ENCODE results near the gene FAHD2A. TPM values are rescaled to one million over a fixed set of nuclear protein-coding genes. Genes with fewer than 3 reads are reported as not detected.

The FAHD2A gene
- total and polyA plus RNA-seq, 2 donors (not counting 3 experiments of a cell fraction or from before 2014, with no cell fraction given) = 33.1 to 37.0 TPM

- intact Hi-C loops (cut with micrococcal nuclease) = no loop called here
- H3K4me2 ChIP-seq (ENCODE audit: insufficient read depth, low read length) = no peak overlapping the region
- FAIRE-seq (no peak), DNase-seq (ENCODE audit: low read depth, low spot score) (no peak)
- ChIA-PET POLR2A (no interaction called here), CTCF (interaction anchor here (0.8 kb wide), 1 partner anchor 14 kb away, joined by 3 read pairs; no protein-coding TSS in a partner anchor)
- no peaks in the 10 kb centered on the region for H3K9me3 ChIP-seq (replicated peaks; ENCODE audit: control insufficient read depth, insufficient read depth, low read length)
- no TSS peak for BruUV-seq (replicated peaks)
- H3K27me3 ChIP-seq (ENCODE audit: control insufficient read depth in 2 of 2, insufficient read depth in 2 of 2, low read length in 2 of 2) = no peaks in the 10 kb centered on the region
- H3K9ac ChIP-seq (replicated peaks; ENCODE audit: extremely low read depth, insufficient read depth, low read length) = no peak overlapping the region
- H2AFZ ChIP-seq (ENCODE audit: low read depth, low read length) = no peak overlapping the region
- TF ChIP-seq FOS (IDR thresholded peaks at IDR 0.05; ENCODE audit: borderline replicate concordance, insufficient read depth, low read length) = no peak
- no peak for TF ChIP-seq GATA2 (IDR thresholded peaks at IDR 0.05; ENCODE audit: insufficient read depth, insufficient read length, low read depth, low read length)
- no peak overlapping the region for H3K4me3 ChIP-seq (replicated peaks in 1 of 3; ENCODE audit: insufficient read depth in 1 of 3, low read depth in 1 of 3, low read length in 3 of 3)
- H4K20me1 ChIP-seq (replicated peaks; ENCODE audit: control insufficient read depth, extremely low read depth, insufficient read depth, low read length) = no peaks in the 10 kb centered on the region
- no peaks in the 10 kb centered on the region for H3K4me1 ChIP-seq (ENCODE audit: control insufficient read depth, extremely low read depth, insufficient read depth, low read length)
- dilution Hi-C loops (cut with MboI; ENCODE audit: extremely low pct_ligation_motif_present, low sequenced_read_pairs) = no loop called here
- no peaks in the 10 kb centered on the region for H3K9me1 ChIP-seq (replicated peaks; ENCODE audit: control insufficient read depth, extremely low read depth, insufficient read depth, low read length)
- H3K27ac ChIP-seq (ENCODE audit: insufficient read depth, low read depth, low read length) = no peak overlapping the region
- H3K36me3 ChIP-seq (ENCODE audit: control insufficient read depth in 2 of 2, extremely low read depth in 1 of 2, insufficient read depth in 2 of 2, low read length in 2 of 2) = no peaks in the 10 kb centered on the region
- H3K79me2 ChIP-seq (ENCODE audit: control insufficient read depth, insufficient read depth, low read length) = no peaks in the 10 kb centered on the region
Measured at GRCh38 chr2:95374921-95375471, 27.5 kb upstream of the FAHD2A start.

- Histone ChIP-seq H3K9me1 (replicated peaks; ENCODE audit: control insufficient read depth, extremely low read depth, insufficient read depth, low read length) (no peaks in the 10 kb centered on the region), H3K27ac (ENCODE audit: insufficient read depth, low read depth, low read length) (no peak overlapping the region), H3K79me2 (ENCODE audit: control insufficient read depth, insufficient read depth, low read length) (no peaks in the 10 kb centered on the region), H2AFZ (ENCODE audit: low read depth, low read length) (no peak overlapping the region), H3K36me3 (ENCODE audit: control insufficient read depth in 2 of 2, extremely low read depth in 1 of 2, insufficient read depth in 2 of 2, low read length in 2 of 2) (no peaks in the 10 kb centered on the region), H3K27me3 (ENCODE audit: control insufficient read depth in 2 of 2, insufficient read depth in 2 of 2, low read length in 2 of 2) (no peaks in the 10 kb centered on the region), H4K20me1 (replicated peaks; ENCODE audit: control insufficient read depth, extremely low read depth, insufficient read depth, low read length) (no peaks in the 10 kb centered on the region), H3K9me3 (replicated peaks; ENCODE audit: control insufficient read depth, insufficient read depth, low read length) (no peaks in the 10 kb centered on the region), H3K4me3 (replicated peaks in 1 of 3; ENCODE audit: insufficient read depth in 1 of 3, low read depth in 1 of 3, low read length in 3 of 3) (no peak overlapping the region), H3K4me2 (ENCODE audit: insufficient read depth, low read length) (no peak overlapping the region), H3K9ac (replicated peaks; ENCODE audit: extremely low read depth, insufficient read depth, low read length) (no peak overlapping the region), H3K4me1 (ENCODE audit: control insufficient read depth, extremely low read depth, insufficient read depth, low read length) (no peaks in the 10 kb centered on the region)
- DNase-seq (ENCODE audit: low read depth, low spot score) (no peak), FAIRE-seq (no peak)
- ChIA-PET CTCF (no interaction called here), POLR2A (no interaction called here)
- no TSS peak for BruUV-seq (replicated peaks)
- intact Hi-C loops (cut with micrococcal nuclease) = no loop called here
- dilution Hi-C loops (cut with MboI; ENCODE audit: extremely low pct_ligation_motif_present, low sequenced_read_pairs) = no loop called here
- TF ChIP-seq MYC (IDR thresholded peaks at IDR 0.05; ENCODE audit: low read depth, low read length) (no peak), POLR2A (IDR thresholded peaks at IDR 0.05; ENCODE audit: low read depth, low read length) (no peak), POLR2AphosphoS5 (IDR thresholded peaks at IDR 0.05; ENCODE audit: insufficient read depth, low read depth, low read length) (no peak), GATA2 (IDR thresholded peaks at IDR 0.05; ENCODE audit: insufficient read depth, insufficient read length, low read depth, low read length) (no peak), CTCF (IDR thresholded peaks at IDR 0.05; ENCODE audit: extremely low read depth in 1 of 2, insufficient read depth in 1 of 2, low read depth in 1 of 2, low read length in 2 of 2) (no peak), EZH2 (IDR thresholded peaks at IDR 0.05; ENCODE audit: borderline replicate concordance, low read depth, low read length, severe bottlenecking) (no peak), JUN (IDR thresholded peaks at IDR 0.05; ENCODE audit: borderline replicate concordance, insufficient read depth, insufficient read length, low read depth) (no peak), MAX (IDR thresholded peaks at IDR 0.05; ENCODE audit: insufficient read depth, insufficient read length) (no peak), FOS (IDR thresholded peaks at IDR 0.05; ENCODE audit: borderline replicate concordance, insufficient read depth, low read length) (no peak)
Measured at GRCh38 chr2:95375532-95376150, 26.9 kb upstream of the FAHD2A start.
